A673 (cell line): ENCODE measurements around the gene PKNOX2. TPM values are rescaled to one million over a fixed set of nuclear protein-coding genes. Genes with fewer than 3 reads are reported as not detected.

Experiments
- BruUV-seq: library from RNA; stranded (reverse); fragments of 400-500 nt; replicated peaks from 2 replicates; lab custom pipeline; 2021; lab: Mats Ljungman, UMichigan
- CTCF ChIA-PET: fragments of 300-600 bp; sonication (Branson Sonifier 250); formaldehyde crosslinking; loops from one replicate; lab custom pipeline; 2022; ENCODE audit warnings: antibody characterized with exemption; lab: Charles Lee
- POLR2A ChIA-PET: fragments of 300-600 bp; sonication (Branson Sonifier 250); formaldehyde crosslinking; loops from one replicate; lab custom pipeline; 2022; ENCODE audit warnings: antibody characterized with exemption; ENCODE audit not compliant: low non-redundant PET; lab: Charles Lee
- DNase-seq: peaks from one replicate; pipeline ENCODE4 v3.0.0-alpha.2; 2015; ENCODE audit warnings: low spot score
- H3K27ac ChIP-seq: fragments of 200-600 bp; sonication (generic); 2 replicates; pipeline ENCODE4 v1.5.1; 2016; ENCODE audit warnings: mixed run types, low read depth, mild to moderate bottlenecking, mixed read lengths, antibody characterized with exemption, low read length; ENCODE audit not compliant: poor library complexity, severe bottlenecking
- H3K27me3 ChIP-seq: fragments of 200-600 bp; sonication (generic); replicated peaks from 2 replicates; pipeline ENCODE4 v1.6.1; 2017; ENCODE audit warnings: mixed run types, low read depth, mild to moderate bottlenecking, mixed read lengths, antibody characterized with exemption, low read length; ENCODE audit not compliant: insufficient read depth, poor library complexity
- H3K36me3 ChIP-seq: fragments of 200-600 bp; sonication (generic); 2 replicates; pipeline ENCODE4 v1.6.1; 2016; ENCODE audit warnings: mixed run types, mild to moderate bottlenecking, mixed read lengths, antibody characterized with exemption, low read length; ENCODE audit not compliant: insufficient read depth, poor library complexity, severe bottlenecking
- H3K4me1 ChIP-seq: fragments of 200-600 bp; sonication (generic); 2 replicates; pipeline ENCODE4 v1.6.1; 2017; ENCODE audit warnings: mixed run types, mild to moderate bottlenecking, mixed read lengths, antibody characterized with exemption, low read length; ENCODE audit not compliant: insufficient read depth, poor library complexity, severe bottlenecking
- H3K4me3 ChIP-seq: fragments of 200-600 bp; sonication (generic); 2 replicates; pipeline ENCODE4 v1.5.1; 2016; ENCODE audit warnings: low read depth, mixed run types, mild to moderate bottlenecking, mixed read lengths, low read length; ENCODE audit not compliant: poor library complexity, severe bottlenecking
- H3K9me3 ChIP-seq: fragments of 200-600 bp; sonication (generic); 2 replicates; pipeline ENCODE4 v1.6.1; 2016; ENCODE audit warnings: mixed run types, low read depth, mild to moderate bottlenecking, mixed read lengths, antibody characterized with exemption, low read length; ENCODE audit not compliant: poor library complexity, severe bottlenecking
- EZH2 ChIP-seq: fragments of 200-600 bp; sonication (generic); IDR thresholded peaks from 2 replicates; pipeline ENCODE4 v1.6.1; 2017; ENCODE audit warnings: borderline replicate concordance, low read depth, mild to moderate bottlenecking, mixed read lengths, antibody characterized with exemption, low read length; ENCODE audit not compliant: poor library complexity, severe bottlenecking
- intact Hi-C: fragments of 100-400 bp; cut with micrococcal nuclease; formaldehyde crosslinking; loops from one replicate; pipeline ENCODE4 v1.10.0; 2022; ENCODE audit not compliant: unreplicated experiment
- total RNA-seq: library from RNA; stranded (reverse); gene quantifications from 2 replicates; pipeline ENCODE4 v1.2.3, GENCODE V29; 2021
- TF ChIP-seq, protein P1 (sequence below): fragments of 300-800, 200-600 bp; sonication (generic); conservative IDR thresholded peaks from 2 replicates; pipeline ENCODE4 v1.5.1; 2017; ENCODE audit warnings: low read depth, mild to moderate bottlenecking, antibody characterized with exemption, low read length, moderate library complexity, mixed read lengths

The PKNOX2 gene
- total RNA-seq, 1 experiment from 2014 or later, result 1.1 TPM

GRCh38 chr11:125344846-125345420 lies 180.4 kb downstream of the PKNOX2 start:
- H3K4me1 ChIP-seq, result no peaks in the 10 kb centered on the region
- no peak overlapping the region for H3K4me3 ChIP-seq
- H3K27ac ChIP-seq, result no peak overlapping the region
- intact Hi-C loops, result loop anchor here (5.0 kb wide), 1 partner anchor 183 kb away; the partner anchor contains the start of gene PKNOX2
- no peaks in the 10 kb centered on the region for H3K36me3 ChIP-seq
- DNase-seq, result no peak
- no TSS peak for BruUV-seq
- no peaks in the 10 kb centered on the region for H3K9me3 ChIP-seq
- no peaks in the 10 kb centered on the region for H3K27me3 ChIP-seq
- ChIA-PET CTCF (interaction anchor here (1.0 to 1.6 kb wide), 4 partner anchors 60 to 254 kb away, joined by 3 to 19 read pairs (median 8); partner anchors contain the start of gene PKNOX2), POLR2A (no interaction called here)
- no peak for TF ChIP-seq EZH2
- TF ChIP-seq, protein P1, sequence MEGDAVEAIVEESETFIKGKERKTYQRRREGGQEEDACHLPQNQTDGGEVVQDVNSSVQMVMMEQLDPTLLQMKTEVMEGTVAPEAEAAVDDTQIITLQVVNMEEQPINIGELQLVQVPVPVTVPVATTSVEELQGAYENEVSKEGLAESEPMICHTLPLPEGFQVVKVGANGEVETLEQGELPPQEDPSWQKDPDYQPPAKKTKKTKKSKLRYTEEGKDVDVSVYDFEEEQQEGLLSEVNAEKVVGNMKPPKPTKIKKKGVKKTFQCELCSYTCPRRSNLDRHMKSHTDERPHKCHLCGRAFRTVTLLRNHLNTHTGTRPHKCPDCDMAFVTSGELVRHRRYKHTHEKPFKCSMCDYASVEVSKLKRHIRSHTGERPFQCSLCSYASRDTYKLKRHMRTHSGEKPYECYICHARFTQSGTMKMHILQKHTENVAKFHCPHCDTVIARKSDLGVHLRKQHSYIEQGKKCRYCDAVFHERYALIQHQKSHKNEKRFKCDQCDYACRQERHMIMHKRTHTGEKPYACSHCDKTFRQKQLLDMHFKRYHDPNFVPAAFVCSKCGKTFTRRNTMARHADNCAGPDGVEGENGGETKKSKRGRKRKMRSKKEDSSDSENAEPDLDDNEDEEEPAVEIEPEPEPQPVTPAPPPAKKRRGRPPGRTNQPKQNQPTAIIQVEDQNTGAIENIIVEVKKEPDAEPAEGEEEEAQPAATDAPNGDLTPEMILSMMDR, result no peak

DNA sequence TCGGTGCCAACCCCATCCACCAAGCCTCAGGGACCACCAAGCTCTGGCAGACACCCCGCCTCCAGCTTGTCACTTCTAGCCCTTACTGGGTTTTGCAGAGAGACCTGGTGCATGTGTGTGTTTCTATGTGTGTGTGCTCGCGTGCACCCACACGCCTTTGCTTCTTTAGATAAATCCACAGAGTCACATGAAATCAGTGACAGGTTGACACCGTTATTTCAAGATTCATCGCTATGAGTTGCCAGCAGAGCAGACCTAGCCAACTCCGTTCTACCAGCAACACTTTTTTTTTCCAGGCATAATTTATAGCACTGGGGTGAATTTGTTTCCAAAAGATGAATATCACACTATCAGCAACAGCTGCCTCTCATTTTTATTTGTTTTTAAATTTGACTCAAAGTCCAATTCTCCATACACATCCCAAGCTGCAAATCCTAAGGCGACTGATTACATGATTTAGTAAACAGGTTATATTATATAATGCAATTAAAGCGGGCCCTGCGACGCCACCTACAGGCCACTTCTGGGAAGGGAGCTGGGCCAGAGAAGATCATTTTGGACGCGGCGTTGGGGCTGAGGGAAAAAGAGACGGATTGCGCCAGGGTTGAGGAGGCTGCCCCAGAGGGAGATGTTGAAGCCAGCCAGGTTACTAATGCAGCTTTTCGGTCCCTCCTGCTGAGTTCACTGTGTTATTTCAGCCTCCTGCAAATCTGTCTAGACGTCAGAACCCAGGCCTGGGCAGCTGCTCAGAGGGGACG lies 181.0 kb downstream of the PKNOX2 start:
- H3K36me3 ChIP-seq, result no peaks in the 10 kb centered on the region
- H3K4me1 ChIP-seq, result no peaks in the 10 kb centered on the region
- DNase-seq, result peak; percentile 68
- BruUV-seq, result no TSS peak
- no peak overlapping the region for H3K27ac ChIP-seq
- ChIA-PET POLR2A (interaction anchor here (0.5 kb wide), 1 partner anchor 182 kb away, joined by 5 read pairs; no protein-coding TSS in a partner anchor), CTCF (interaction anchor here (0.6 to 1.6 kb wide), 16 partner anchors 10 to 1598 kb away, joined by 3 to 19 read pairs (median 4); partner anchors contain the start of gene PKNOX2)
- no peaks in the 10 kb centered on the region for H3K9me3 ChIP-seq
- TF ChIP-seq, protein P1, result peak; percentile 98
- TF ChIP-seq EZH2, result no peak
- no peak overlapping the region for H3K4me3 ChIP-seq
- no peaks in the 10 kb centered on the region for H3K27me3 ChIP-seq
- intact Hi-C loops, result loop anchor here (5.0 kb wide), 1 partner anchor 183 kb away; the partner anchor contains the start of gene PKNOX2

- intact Hi-C loops, result loop anchor here (5.0 kb wide), 1 partner anchor 184 kb away; the partner anchor contains the start of gene PKNOX2
- DNase-seq, result no peak
- Histone ChIP-seq H3K9me3 (no peaks in the 10 kb centered on the region), H3K27me3 (no peaks in the 10 kb centered on the region), H3K4me1 (no peaks in the 10 kb centered on the region), H3K4me3 (no peak overlapping the region), H3K27ac (no peak overlapping the region), H3K36me3 (no peaks in the 10 kb centered on the region)
- ChIA-PET CTCF (interaction anchor here (0.6 to 1.6 kb wide), 16 partner anchors 11 to 1599 kb away, joined by 3 to 19 read pairs (median 4); partner anchors contain the start of gene PKNOX2), POLR2A (interaction anchor here (0.5 kb wide), 1 partner anchor 182 kb away, joined by 5 read pairs; no protein-coding TSS in a partner anchor)
- BruUV-seq, result no TSS peak
- TF ChIP-seq EZH2, result no peak
- TF ChIP-seq, protein P1, result no peak
Observed at GRCh38 chr11:125346179-125346530, 181.6 kb downstream of the PKNOX2 start.
